EL (cell line): ENCODE data around the gene RHBDD2.
"Not testable (repeated sequence)": the region's sequence is repeated elsewhere in the genome, so short reads cannot be mapped to it uniquely, and the experiment has no call there.

ENCODE experiments used
- DNase-seq: peaks from one replicate; pipeline ENCODE4 v3.0.0-alpha.2; 2016

The RHBDD2 gene

GRCh38 chr7:75878769-75879611, at the start of gene RHBDD2:
RHBDD2 (plus strand) TSS chr7:75879034; CDS start chr7:75879083, 49 bp downstream.
- DNase-seq, result peak; percentile 92

- DNase-seq, result peak; percentile 45
These were observed 49.2 kb upstream of the RHBDD2 start for GRCh38 chr7:75829656-75830055.

- DNase-seq, result no peak
These were observed 47.9 kb upstream of the RHBDD2 start for GRCh38 chr7:75830978-75831377.

- DNase-seq, result not testable (repeated sequence)
These were observed 45.2 kb upstream of the RHBDD2 start for GRCh38 chr7:75833662-75834061.

- no peak for DNase-seq
These were observed 43.0 kb upstream of the RHBDD2 start for GRCh38 chr7:75835688-75836285.

- no peak for DNase-seq
These were observed 42.0 kb upstream of the RHBDD2 start for GRCh38 chr7:75836798-75837197.

- not testable (repeated sequence) for DNase-seq
These were observed 40.4 kb upstream of the RHBDD2 start for GRCh38 chr7:75838281-75838930.

GRCh38 chr7:75840029-75840428, 38.8 kb upstream of the RHBDD2 start:
- no peak for DNase-seq

GRCh38 chr7:75842836-75843446, 35.9 kb upstream of the RHBDD2 start:
- peak; percentile 87 for DNase-seq

- no peak for DNase-seq
These were observed 35.2 kb upstream of the RHBDD2 start for GRCh38 chr7:75843613-75844116.

- no peak for DNase-seq
These were observed 34.7 kb upstream of the RHBDD2 start for GRCh38 chr7:75844158-75844557.

GRCh38 chr7:75845132-75845531, 33.7 kb upstream of the RHBDD2 start:
- not testable (repeated sequence) for DNase-seq

GRCh38 chr7:75847707-75848106, 31.1 kb upstream of the RHBDD2 start:
- DNase-seq, result no peak

- no peak for DNase-seq
These were observed 29.3 kb upstream of the RHBDD2 start for GRCh38 chr7:75849573-75849972.

- no peak for DNase-seq
These were observed 28.6 kb upstream of the RHBDD2 start for GRCh38 chr7:75850235-75850634.

GRCh38 chr7:75854233-75854632, 24.6 kb upstream of the RHBDD2 start:
- peak; percentile 13 for DNase-seq

- peak; percentile 6 for DNase-seq
These were observed 24.0 kb upstream of the RHBDD2 start for GRCh38 chr7:75854813-75855345.

GRCh38 chr7:75856536-75856935, 22.3 kb upstream of the RHBDD2 start:
- DNase-seq, result no peak

- DNase-seq, result no peak
These were observed 20.4 kb upstream of the RHBDD2 start for GRCh38 chr7:75858410-75858809.

GRCh38 chr7:75861636-75862035, 17.2 kb upstream of the RHBDD2 start:
- no peak for DNase-seq

GRCh38 chr7:75864251-75864650, 14.6 kb upstream of the RHBDD2 start:
- DNase-seq, result not testable (repeated sequence)

GRCh38 chr7:75866114-75866488, 12.7 kb upstream of the RHBDD2 start:
- DNase-seq, result peak; percentile 42
